GM21390 (cell line): ENCODE measurements around the gene GGA1.
"Not testable (repeated sequence)": the region's sequence is repeated elsewhere in the genome, so short reads cannot be mapped to it uniquely, and the experiment has no call there.

ENCODE experiments used
- ATAC-seq: cut with Tn5 transposase; IDR thresholded peaks from one replicate; pipeline ENCODE4 v1.9.1; 2021; ENCODE audit not compliant: unreplicated experiment

The GGA1 gene

GRCh38 chr22:37607010-37607934 is 1.4 kb upstream of the GGA1 start:
- no peak for ATAC-seq

DNA sequence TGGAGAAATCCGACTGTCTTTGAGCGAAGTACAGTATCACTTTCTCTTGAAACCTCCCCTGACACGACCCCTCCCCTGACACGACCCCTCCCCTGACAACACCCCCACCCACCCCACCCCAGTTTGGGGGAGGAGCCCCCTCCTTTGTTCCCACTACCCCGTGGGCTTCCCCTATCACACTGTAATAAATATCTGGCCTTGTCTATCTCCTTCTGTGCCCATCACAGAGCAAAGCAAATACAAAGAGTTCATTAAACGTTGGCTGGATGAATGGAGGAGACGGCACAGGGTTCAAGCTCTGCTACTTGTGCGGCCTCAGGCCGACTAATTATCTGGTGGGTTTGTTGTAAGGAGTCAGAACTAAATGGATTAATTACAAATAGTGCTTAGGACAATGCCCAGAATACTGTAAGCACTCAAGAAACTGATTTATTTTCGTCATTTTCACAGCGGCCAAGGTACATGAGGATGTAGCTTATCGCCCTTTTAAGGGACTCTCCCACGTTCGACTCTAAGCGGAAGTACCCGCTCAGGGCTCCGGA is 628 bp upstream of the GGA1 start:
- ATAC-seq, result peak; percentile 1

GRCh38 chr22:37609240-37610152 is 862 bp downstream of the GGA1 start:
- ATAC-seq, result no peak

DNA sequence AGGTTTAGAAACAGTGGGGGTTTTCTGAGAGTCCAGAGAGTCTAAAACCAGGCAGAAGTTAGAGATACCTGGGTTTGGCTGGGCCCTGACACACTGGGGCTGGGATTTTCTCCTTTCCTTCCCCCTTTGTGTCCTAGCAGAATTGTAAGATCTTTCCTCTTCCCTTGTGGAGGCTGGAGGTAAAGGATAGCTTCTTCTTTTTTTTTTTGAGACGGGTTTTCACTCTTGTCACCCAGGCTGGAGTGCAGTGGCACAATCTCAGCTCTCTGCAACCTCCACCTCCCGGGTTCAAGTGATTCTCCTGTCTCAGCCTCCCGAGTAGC is 1.5 kb downstream of the GGA1 start:
- not testable (repeated sequence) for ATAC-seq

GRCh38 chr22:37610480-37611129 is 2.0 kb downstream of the GGA1 start:
- ATAC-seq, result no peak

- ATAC-seq, result no peak
These were observed 2.6 kb downstream of the GGA1 start for GRCh38 chr22:37611207-37611606.

DNA sequence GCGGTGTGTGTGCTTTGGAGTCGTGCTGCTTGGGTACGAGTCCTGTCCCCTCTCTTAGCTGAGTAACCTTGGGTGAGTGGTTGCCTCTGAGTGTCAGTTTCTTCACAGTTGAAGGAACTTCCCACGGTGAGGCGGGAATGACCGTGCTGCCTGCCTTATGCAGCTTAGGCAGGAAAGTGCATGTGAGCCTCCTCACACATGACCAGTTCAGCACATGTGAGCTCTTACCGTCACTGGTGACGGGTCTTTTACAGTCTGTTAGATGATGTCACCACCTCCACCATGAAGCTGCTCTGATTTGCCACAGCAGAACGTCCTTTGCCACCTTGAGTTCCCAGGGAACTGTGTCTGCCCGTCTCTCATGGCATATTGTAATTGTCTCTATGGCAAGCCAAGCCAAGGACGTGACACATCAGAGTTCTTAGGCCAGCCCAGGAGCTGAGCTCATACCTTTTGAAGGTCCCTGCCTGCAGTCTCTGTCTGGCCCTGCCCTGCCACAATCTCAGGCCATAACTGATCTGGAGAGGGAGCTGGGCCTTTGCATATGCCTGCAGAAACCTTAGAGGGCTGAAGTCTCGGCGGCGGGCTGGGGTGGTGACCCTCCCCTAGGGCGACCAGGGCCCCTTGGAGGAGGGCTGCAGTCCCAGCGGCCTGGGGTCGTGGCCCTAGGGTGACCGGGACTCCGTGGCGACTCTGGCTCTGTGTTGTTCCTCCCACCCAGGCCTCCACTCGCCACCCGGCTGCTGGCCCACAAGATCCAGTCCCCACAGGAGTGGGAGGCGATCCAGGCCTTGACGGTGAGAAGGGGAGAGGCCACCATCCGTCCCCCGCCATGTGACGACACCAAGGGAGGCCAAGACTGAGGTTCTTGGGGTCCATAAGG is 7.8 kb downstream of the GGA1 start:
- ATAC-seq, result no peak

DNA sequence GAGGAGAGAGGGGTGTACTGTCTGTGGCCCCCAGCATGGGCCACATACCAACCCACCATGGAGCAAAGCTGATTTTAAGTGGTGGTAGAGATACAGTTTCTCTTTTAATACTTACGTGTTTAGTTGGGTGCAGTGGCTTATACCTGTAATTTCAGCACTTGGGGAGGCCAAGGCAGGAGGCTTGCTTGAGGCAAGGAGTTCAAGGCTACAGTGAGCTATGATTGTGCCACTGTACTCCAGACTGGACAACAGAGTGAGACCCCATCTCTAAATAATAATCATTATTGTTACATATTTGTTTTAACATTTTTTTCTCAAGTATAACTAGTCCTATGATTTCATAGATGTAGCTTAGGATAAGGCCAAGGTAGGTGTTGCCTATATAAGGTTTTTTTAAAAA is 8.8 kb downstream of the GGA1 start:
- ATAC-seq, result no peak

- no peak for ATAC-seq
These were observed 9.5 kb downstream of the GGA1 start for GRCh38 chr22:37618072-37618656.

DNA sequence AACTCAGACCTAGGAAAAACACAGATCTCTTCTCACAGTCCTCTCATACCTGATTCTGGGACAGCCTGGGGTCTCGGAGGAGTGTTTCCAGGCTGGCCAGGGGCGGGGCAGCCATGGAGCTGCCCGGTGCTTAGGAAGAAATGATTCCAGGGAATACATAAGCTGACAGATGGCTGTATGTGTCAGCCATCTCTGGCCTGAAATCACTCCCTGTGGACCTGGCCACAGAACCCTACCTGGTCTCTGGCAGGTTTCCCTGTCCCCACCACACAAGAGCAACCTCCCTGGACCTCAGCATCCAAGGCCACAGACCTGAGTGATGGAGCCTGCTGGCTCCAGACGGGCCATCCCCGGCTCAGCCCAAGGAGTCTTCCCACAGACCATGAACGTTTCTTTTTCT is 10.0 kb downstream of the GGA1 start:
- ATAC-seq, result no peak

- ATAC-seq, result no peak
These were observed 11.4 kb downstream of the GGA1 start for GRCh38 chr22:37619991-37620390.

DNA sequence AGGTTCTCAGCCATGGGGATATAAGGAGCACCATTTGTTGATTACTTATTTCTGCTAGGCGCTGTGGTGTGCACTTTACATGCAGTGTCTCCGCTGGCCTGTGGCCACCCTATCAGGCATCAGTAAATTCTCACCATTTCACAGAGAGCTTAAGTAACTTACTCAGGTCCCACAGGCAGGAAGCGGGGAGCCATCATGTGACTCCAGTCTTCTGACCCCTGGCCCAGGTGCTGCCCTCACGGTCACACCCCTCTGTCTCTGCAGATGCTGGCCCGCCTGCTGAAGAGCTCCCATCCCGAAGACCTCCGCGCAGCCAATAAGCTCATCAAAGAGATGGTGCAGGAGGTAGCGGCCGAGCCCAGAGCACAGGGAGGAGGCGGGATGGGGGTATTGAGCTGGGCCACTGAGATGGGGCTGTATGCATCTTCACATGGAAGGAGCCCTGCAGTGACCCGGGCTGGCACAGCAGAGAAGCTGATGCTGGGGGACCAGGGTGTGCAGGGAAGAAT is 12.8 kb downstream of the GGA1 start:
- ATAC-seq, result no peak

GRCh38 chr22:37623075-37624016 is 14.7 kb downstream of the GGA1 start:
- ATAC-seq, result no peak

DNA sequence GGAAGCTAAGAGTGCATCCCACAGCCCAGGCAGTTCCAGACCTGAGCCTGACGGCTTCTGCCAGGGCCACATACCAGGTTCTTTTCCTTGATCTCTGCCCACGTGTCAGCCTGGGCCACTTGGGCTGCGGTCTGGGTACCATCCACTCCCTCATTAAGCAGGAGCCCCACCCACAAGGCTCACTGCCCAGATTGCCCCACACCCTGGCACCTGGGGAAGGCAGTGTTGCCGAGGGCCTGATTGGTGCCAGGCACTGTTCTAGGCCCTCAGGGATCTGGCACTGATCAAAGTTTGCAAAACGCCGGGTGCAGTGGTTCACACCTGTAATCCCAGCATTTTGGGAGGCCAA is 15.4 kb downstream of the GGA1 start:
- ATAC-seq, result no peak

GRCh38 chr22:37624876-37625275 is 16.2 kb downstream of the GGA1 start:
- ATAC-seq, result no peak

DNA sequence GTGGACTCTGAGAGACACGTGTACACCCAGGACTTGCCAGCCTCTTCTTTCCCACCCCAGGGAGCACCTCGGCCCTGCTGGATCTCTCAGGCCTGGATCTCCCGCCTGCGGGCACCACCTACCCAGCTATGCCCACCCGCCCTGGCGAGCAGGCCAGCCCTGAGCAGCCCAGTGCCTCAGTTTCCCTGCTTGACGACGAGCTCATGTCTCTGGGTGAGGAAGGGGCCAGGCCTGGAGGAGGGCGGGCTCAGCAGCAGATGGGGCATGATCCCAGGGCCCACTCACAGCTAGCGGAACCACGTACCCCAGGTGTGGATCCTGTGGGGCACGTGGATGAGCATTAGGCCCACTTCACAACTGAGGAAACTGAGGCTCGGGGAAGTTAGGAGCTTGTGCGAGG is 17.1 kb downstream of the GGA1 start:
- no peak for ATAC-seq

DNA sequence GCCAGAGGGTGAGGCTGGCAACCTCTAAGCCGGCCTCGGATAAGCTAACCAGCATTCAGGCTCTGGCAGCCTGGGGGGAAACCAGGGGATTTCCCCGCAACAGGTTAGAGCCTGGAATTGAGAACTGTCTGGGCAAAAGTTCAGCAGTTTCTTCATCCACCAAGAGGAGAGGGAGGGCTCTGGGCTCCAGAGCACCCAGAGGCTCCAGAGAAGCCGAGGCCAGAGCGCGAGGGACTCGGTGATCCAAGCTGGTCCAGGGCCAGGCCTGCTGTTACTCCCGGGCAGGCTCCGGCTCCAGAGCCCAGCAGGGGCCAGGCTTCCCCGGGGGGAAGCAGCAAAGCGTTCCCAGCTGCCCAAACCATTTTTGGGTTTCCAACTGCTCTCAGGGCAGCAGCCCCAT is 17.5 kb downstream of the GGA1 start:
- ATAC-seq, result no peak

GRCh38 chr22:37626556-37627075 is 18.0 kb downstream of the GGA1 start:
- no peak for ATAC-seq
